ENCODE measurements around the gene PLEKHG1.

GRCh38 chr6:150638765-150639164 is 39.1 kb downstream of the PLEKHG1 start:
- TF ChIP-seq, protein P1, sequence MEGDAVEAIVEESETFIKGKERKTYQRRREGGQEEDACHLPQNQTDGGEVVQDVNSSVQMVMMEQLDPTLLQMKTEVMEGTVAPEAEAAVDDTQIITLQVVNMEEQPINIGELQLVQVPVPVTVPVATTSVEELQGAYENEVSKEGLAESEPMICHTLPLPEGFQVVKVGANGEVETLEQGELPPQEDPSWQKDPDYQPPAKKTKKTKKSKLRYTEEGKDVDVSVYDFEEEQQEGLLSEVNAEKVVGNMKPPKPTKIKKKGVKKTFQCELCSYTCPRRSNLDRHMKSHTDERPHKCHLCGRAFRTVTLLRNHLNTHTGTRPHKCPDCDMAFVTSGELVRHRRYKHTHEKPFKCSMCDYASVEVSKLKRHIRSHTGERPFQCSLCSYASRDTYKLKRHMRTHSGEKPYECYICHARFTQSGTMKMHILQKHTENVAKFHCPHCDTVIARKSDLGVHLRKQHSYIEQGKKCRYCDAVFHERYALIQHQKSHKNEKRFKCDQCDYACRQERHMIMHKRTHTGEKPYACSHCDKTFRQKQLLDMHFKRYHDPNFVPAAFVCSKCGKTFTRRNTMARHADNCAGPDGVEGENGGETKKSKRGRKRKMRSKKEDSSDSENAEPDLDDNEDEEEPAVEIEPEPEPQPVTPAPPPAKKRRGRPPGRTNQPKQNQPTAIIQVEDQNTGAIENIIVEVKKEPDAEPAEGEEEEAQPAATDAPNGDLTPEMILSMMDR (optimal IDR thresholded peaks at IDR 0.05 in 1 of 3, IDR thresholded peaks at IDR 0.05 in 1 of 3, conservative IDR thresholded peaks at IDR 0.05 in 1 of 3; ENCODE audit: extremely low read depth in 1 of 3, insufficient read depth in 2 of 3, low read length in 3 of 3): no peak
- TF ChIP-seq EZH2 (IDR thresholded peaks at IDR 0.05; ENCODE audit: low read length): no peak

Data from keratinocyte (primary cell).